DMS 273 (cell line): ENCODE measurements around the gene ALAD.
"Not testable (repeated sequence)": the region's sequence is repeated elsewhere in the genome, so short reads cannot be mapped to it uniquely, and the experiment has no call there.

Experiments used
- DNase-seq: peaks from one replicate; lab custom pipeline; 2025; ENCODE audit not compliant: unreplicated experiment; lab: John Stamatoyannopoulos, UW

ALAD gene

DNA sequence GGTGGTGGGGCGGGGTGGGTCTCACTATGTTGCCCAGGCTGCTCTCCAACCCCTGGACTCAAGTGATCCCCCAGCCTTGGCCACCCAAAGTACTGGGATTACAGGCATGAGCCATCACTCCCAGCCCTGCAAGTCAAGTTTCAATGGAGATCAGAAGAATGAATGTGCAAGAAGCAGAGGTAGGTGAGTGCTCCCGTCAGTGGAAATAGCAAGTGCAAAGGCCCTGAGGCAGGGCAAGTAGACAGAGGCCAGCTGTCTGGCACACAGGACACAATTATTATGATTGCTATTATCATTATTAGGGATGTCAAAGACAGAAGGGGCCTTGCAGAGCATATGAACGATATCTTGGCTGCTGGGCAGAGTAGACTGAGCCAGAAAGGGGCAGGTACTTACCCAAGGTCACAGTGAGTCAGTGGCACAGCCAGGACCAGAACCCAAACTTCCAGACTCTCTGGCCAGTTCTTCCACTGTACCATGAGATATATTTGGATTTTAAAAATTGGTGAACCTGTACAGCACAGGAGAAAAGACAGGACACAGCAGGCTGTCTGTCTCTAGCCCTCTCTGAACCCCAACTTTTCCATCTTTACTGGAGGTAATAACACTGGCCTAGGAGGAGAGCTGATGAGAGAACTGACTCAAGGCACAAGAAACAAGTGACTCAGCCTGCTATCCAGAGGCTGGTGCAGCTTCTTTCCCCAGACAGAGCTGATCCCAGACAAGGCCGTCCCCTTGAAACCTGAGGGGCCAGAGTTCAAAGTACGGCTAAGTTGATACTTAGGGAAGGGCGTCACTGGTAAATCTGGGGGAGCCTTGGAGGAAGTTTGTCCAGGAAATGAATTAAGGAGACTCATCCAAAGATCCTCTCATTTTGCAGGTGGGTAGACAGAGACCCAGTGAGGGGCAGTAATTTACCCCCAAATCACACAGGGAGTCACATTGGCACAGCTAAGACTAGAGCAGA, 25.7 kb downstream of the ALAD start:
- DNase-seq, result no peak

DNA sequence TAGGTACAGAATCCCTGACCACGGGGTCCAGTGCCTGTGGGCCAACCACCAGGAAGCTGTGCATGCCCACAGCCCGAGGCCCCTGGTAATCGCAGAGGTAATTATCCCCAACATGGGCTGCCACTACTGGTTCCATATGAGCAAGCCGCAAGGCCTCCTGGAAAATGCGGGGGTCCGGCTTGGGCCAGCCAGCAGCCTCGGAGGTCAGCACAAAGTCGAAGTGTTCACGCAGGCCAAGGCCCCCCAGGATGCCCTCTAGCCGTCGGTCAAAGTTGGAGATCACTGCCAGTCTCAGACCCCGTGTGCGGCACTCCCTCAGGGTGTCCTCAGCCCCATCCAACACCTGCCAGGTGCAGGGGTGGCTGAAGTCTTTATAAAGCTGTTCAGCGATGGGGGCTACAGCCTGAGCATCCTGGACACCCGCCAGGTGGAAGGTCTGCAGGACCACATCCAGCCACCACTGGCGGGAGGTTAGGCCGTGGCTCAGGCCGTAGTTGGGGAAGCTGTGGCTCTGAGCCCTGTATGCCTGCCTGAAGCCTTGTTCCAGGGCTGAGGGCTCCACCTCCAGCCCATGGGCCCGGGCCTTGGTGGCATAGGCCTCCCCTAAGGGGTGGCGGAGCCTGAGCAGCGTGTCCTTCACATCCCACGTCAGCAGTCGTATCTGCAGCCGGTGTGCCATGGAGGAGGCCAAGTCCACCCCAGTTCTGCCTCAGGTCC, 27.2 kb downstream of the ALAD start:
- no peak for DNase-seq

DNA sequence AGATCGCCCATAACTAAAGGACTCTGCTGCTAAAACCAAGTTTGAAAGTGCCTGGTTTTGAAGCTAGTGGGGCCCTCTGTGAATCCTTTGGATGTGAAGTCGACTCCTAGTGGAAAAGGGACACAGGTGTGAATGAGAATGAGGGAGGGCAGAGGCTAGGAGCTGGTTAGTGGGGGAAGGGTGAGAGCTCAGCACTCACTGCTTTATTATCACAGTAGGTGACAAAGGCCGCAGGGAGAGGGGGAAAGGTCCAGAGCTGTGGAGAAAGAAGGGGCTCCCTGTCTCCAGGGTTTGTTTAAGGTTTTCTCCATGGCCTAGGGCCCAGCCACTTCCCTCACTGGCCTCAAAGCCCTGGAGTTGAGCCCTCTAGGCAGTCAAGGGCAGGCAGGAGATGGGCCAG, 27.8 kb downstream of the ALAD start:
- no peak for DNase-seq

DNA sequence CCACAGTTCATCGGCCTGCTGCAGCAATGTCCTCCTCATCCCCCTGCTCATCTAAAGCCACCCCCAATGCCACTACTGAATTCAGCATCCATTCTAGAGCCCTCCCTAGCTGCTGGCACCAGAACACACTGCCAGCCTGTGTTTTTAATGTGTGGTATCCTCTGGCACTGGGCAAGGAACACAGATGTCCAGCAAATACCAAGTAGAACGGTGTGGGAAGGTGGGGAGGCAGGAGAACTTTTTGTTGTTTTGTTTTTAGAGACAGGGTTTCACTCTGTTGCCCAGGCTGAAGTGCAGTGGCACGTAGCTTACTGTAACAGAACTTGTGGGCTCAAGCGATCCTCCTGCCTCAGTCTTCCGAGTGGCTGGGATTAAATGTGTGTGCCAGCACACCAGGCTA, 29.0 kb downstream of the ALAD start:
- peak; percentile 26 for DNase-seq

DNA sequence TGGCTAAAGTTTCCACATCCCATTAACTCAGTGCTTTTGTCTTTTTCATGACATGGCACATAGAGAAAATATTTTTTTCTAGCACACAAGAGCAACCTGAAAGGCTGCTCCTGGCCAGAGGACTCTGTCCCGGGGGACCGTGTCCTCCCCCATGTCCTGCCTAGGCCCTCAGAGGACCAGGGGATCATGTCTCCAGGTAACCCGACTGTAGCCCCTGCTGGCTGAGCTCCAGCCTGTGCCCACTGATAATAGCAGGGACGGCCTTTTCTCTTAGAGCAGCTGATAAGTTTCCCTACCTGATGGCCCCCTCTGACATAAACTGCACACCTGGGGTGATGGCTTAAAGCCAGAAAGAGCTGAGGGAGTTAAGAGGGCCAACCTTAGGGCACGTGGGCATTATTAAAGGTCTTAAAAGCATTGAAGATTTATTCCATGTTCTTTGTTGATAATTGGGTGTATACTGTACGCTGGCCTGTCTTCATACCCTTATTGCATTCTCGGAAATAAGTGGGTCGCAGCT, 30.2 kb downstream of the ALAD start:
- no peak for DNase-seq

DNA sequence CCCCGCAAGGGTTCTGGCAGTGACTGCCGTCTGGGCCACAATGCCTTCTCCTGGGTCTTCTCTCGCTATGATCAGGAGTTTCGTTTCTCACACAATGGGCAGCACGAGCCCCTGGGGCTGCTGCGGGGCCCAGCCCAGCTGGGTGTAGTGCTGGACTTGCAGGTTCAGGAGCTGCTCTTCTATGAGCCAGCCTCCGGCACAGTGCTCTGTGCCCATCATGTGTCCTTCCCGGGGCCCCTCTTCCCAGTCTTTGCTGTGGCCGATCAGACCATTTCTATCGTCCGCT, 31.3 kb downstream of the ALAD start:
- DNase-seq, result no peak

DNA sequence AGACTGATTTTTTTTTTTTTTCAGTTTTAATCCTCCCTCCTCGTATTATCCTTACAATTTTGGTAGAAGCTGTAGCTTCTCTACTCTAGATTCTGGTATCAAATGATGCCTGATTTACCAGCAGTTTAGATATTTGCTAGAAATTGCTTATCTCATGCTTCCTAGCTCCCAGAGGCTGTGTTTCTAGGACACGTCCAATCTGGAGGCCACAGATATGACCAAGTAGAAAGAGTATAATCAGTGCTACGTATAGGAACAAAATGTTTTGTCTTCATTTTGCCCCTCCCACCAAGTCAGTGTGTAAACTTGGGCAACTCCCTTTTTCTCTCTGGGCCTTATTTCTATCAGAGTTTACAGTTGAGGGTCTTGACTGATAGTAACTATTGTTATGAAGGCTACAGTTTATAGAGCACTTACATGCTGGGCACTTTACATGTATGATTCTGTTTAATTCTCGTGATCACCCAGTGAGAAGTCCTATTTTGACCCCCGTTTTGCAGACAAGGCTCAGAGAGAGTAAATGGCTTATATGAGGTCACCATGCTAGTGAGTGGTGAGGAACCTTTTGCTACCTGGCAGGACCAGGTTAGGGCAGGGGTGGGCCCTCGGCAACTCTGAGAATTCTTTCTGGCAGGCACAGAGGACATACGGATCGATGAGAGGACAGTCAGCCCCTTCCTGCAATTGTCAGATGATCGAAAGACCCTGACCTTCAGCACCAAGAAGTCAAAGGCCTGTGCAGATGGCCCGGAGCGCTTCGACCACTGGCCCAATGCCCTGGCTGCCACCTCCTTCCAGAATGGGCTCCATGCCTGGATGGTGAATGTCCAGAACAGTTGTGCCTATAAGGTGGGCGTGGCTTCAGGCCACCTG, 31.9 kb downstream of the ALAD start:
- DNase-seq, result no peak

DNA sequence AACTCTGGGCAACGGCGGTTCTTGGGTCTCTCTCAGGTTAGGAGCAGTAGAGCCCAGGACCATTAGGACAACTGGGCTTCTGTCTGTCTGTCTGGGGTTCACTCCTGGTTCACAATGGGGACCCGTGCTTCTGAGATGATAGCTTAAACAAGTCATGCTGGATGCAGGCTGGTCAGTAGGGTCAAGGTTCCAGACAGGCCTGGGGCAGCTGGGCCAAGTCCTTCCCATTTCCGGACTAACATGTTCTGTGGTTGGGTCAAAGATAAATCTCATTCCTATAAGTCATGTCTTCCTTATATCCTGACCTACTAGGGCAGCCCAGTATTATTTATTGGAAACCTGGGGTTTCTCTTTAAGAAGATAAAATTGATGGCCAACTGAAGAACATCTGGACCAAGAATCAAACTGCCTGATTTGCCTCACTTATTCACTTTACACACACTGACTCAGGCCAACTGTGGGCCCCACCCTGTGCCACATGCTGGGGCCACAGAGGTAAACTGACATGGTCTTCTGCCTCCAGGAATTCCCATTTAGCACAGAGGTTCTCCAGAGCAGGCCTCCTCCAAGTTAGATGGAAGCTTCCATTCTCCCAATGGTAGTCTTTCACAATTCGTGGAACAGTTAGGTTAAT, 32.6 kb downstream of the ALAD start:
- DNase-seq, result no peak

DNA sequence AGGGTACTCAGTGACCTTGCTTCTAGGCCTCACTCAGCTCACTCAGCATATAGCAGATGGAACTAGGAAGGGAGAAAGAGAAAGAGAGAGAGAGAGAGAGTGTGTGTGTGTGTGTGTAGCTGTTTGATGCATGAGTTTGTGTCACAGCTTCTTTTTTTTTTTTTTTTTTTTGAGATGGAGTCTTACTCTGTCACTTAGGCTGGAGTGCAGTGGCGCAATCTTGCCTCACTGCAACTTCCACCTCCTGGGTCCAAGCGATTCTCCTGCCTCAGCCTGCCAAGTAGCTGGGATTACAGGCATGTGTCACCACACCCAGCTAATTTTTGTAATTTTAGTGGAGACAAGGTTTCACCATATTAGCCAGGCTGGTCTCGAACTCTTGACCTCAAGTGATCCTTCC, 35.4 kb downstream of the ALAD start:
- not testable (repeated sequence) for DNase-seq

DNA sequence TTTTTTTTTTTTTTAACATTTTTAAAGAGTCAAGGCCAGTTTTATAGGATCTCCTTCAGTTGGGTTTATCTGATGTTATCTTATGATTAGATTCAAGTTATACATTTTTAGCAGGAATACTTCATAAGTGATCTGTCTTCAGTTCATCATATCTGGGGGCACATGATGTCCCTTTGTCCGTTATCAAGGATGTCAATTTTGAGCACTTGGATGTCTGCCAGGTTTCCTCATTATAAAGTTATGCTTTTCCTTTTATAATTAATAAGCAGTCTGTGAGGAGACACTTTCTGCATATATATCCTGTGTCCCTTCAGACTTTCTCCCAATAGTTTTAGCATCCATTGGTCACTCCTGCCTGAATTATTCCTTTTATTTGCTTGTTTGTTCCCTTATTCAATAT, 36.1 kb downstream of the ALAD start:
- DNase-seq, result no peak

DNA sequence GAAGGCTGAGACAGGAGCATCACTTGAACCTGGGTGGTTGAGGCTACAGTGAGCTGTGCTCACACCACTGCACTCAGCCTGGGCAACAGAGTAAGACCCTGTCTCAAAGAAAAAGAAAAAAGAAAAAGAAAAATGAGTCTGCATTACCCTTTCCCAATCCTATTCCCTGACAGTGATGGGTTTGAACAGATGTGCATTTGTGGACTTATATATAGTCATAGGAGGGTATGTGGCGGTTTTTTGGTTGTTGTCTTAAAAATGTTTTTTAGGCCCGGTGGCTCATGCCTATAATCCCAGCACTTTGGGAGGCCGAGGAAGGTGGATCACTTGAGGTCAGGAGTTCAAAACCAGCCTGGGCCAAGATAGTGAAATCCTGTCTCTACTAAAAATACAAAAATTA, 37.7 kb downstream of the ALAD start:
- DNase-seq, result no peak

DNA sequence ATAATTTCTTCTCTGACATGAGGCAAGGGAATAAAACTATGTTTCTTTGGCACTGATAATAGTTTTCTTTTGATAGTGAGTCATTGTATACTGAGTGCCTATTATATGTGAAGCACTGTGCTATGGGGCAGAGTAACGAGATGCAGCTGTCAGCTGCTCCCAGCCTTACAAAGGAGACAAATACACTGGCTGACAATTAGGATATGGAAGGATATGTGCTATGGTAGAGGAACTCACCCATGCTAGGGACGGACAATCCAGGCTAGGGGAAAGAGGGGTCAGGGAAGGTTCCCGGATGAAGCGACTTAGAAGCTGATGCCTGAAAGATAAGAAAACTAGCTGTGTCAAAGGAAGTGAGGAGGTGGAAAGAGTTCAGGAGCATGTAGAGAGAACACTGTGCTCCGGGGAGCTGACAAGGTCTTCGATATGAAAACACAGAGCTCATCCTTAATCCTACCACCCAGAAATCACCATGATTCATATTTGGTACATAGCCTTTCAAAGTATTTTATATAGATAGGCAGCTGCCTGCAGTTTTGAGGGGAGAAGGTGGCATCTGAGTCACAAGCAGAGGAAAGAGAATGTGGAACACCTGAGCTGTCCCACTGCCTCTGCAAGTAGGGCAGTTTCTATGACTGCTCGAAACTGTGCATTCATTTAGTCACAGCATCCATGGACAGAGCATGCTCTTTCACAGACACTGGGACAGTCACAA, 39.6 kb downstream of the ALAD start:
- DNase-seq, result no peak

DNA sequence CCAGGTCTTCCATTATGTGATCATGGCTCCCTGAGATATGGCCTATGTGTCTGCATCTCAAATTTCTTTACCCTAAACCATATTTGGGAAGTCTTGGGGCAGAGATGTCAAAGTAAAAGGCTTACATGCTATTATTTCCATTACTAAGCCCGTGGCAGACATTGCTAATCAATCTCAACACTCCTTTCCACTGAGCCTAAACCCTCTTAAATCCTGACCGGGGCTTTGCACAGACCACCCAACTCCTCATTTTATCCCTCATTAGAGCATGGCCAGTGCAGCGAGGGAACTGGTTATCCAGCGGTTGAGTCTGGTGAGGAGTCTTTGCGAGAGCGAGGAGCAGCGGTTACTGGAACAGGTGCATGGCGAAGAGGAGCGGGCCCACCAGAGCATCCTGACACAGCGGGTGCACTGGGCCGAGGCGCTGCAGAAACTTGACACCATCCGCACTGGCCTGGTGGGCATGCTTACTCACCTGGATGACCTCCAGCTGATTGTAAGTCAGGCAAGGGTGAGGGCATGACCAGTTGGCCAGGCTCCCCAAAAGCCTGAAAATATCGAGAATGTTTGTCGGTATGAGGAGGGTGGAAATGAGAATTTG, 40.7 kb downstream of the ALAD start:
- no peak for DNase-seq

DNA sequence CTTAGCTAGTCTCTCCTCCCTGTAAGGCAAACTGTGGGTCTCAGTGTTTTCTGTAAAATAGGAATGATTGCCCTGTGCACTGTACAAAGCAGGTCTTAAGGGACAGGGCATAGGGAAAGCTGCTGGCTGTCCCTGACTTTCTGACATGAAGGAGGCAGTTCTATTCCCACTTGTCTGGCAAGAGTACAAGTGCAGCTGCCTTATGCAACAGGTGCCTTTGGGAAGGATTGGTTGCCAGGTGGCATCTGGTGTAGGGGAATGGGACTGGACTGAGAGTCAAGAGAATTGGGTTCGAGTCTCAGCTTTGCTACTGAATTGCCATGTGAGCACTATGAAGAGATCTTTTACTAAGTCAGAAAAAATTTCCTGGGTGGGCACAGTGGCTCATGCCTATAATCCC, 41.7 kb downstream of the ALAD start:
- peak; percentile 71 for DNase-seq

DNA sequence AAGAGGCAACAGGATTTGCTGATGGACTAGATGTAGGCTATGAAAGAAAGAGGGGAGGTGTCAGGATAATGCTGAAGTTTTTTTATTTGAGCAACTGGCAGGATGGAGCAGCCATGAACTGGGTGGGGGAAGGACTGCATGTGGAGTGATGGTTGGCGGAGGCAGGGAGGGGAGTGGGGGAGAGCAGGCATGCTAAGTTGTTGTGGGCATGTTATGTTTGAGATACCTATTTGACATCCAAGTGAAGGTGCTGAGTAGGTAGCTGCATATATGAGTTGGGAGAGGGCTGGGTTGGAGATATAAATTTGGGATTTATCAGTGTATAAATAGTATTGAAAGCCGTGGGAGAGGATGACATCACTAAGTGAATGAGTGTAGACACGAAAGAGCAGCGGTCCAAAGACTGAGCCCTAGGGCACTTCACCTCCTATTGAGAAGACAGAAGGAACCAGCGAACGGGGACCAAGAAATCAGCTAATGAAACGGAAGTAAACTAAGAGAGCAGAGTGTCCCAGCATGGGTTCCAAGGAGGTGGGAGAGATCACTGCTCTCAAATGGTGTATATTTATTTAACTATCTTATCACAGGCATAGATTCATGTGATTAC, 44.3 kb downstream of the ALAD start:
- no peak for DNase-seq

DNA sequence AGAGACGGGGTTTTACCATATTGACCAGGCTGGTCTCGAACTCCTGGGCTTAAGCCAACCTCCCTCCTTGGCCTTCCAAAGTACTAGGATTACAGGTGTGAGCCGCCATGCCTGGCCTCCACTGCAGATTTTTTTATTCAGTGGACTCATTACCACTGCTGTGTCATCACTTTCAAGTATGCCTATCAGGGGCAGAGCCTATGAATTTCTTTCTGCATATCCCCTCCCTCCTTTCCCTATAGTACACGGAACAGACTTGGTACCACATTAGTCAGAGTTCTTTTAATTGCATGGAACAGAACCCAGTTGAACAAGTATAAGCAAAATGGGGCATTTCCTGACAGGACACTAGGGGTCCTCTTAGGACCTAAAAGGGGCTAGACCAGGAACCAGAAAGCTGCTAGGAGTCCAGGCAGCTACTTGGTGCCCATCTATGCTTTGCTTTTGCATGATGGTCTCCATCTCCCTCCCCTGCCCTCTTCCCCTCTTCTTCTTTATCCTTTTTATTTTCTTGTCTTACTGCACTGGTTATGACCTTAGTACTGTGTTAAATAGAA, 46.0 kb downstream of the ALAD start:
- peak; percentile 47 for DNase-seq

DNA sequence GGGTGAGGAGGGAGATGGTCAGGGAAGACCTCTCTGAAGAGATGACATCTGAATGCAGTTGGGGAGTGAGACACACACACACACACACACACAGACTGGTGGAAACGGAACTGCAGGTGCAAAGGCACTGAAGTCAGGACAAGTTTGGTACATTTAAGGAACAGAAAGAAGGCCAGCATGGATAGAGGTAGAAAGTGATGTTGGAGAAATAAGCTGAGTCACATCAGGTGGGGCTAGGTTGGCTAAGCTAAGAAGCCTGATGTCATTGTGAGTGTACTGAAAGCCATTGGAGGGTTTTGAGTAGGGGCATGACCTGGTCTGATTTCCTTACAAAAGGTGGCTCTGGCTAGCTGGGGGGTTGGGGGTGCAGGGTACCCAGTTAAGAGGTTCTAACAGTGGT, 48.7 kb downstream of the ALAD start:
- no peak for DNase-seq

DNA sequence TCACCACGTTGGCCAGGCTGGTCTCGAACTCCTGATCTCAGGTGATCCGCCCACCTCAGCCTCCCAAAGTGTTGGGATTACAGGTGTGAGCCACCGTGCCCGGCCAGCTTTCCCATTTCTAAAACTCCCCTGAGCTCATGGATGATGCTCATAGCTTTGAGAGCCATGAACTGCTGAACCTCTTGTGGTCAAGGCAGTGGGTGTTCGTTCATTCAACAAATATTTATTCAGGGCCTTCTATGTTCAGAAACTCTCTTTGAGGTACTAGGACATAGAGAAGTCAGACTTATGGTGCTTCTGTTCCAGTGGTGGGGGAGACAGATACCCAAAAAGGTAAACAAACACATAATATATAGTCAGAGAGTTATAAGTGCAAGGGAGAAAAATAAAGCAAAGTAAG, 49.1 kb downstream of the ALAD start:
- DNase-seq, result no peak

DNA sequence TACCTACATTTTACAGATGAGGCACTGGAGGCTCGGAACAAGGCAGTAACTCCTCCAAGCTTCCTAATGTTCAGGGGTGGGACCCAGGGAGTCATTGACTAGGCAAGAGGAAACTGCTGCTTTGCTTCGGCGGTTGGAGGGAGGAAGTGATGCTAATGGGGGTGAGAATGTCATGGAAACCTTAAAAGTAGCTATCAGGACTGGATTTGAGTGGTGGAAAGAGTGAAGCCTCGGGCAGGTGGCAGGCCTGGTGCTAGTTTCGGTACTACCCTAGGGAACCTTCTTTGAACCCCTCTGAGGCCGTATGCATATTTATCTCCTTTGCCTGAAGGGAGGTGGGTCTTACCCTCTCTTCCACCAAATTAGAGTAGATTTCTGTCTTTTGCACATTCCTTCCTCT, 50.1 kb downstream of the ALAD start:
- no peak for DNase-seq
